ENCODE data around the gene GALNT2. TPM values are rescaled to one million over a fixed set of nuclear protein-coding genes. Genes with fewer than 3 reads are reported as not detected.

The GALNT2 gene
- total RNA-seq, 1 experiment from 2014 or later = 141 TPM

- intact Hi-C loops (cut with micrococcal nuclease; ENCODE audit: unreplicated experiment) = no loop called here
- no peak for TF ChIP-seq CTCF (IDR thresholded peaks at IDR 0.05; ENCODE audit: unreplicated experiment)
- no peaks in the 10 kb centered on the region for H3K4me1 Mint-ChIP-seq (ENCODE audit: low read depth, unreplicated experiment)
- H3K27me3 Mint-ChIP-seq (ENCODE audit: unreplicated experiment) = peaks cover 21% of the 10 kb centered on the region
- no TSS peak for BruUV-seq (replicated peaks)
- H3K9me3 Mint-ChIP-seq (ENCODE audit: low read depth, unreplicated experiment) = peaks cover 5% of the 10 kb centered on the region
- no peak overlapping the region for H3K27ac Mint-ChIP-seq (ENCODE audit: unreplicated experiment)
- H3K4me3 Mint-ChIP-seq (ENCODE audit: low read depth, unreplicated experiment) = no peak overlapping the region
- CTCF ChIA-PET = no interaction called here
- no peaks in the 10 kb centered on the region for H3K36me3 Mint-ChIP-seq (ENCODE audit: insufficient read depth, unreplicated experiment)
- DNase-seq = no peak
Measured at GRCh38 chr1:230057100-230057499, 9.9 kb upstream of the GALNT2 start.

- no peak for TF ChIP-seq CTCF (IDR thresholded peaks at IDR 0.05; ENCODE audit: unreplicated experiment)
- Mint-ChIP-seq H3K4me1 (ENCODE audit: low read depth, unreplicated experiment) (no peaks in the 10 kb centered on the region), H3K27me3 (ENCODE audit: unreplicated experiment) (peaks cover 13% of the 10 kb centered on the region), H3K36me3 (ENCODE audit: insufficient read depth, unreplicated experiment) (no peaks in the 10 kb centered on the region), H3K27ac (ENCODE audit: unreplicated experiment) (no peak overlapping the region), H3K4me3 (ENCODE audit: low read depth, unreplicated experiment) (no peak overlapping the region), H3K9me3 (ENCODE audit: low read depth, unreplicated experiment) (peaks cover 8% of the 10 kb centered on the region)
- CTCF ChIA-PET = no interaction called here
- no TSS peak for BruUV-seq (replicated peaks)
- intact Hi-C loops (cut with micrococcal nuclease; ENCODE audit: unreplicated experiment) = no loop called here
- no peak for DNase-seq
Measured at GRCh38 chr1:230057681-230058565, 9.1 kb upstream of the GALNT2 start.

GRCh38 chr1:230058626-230059025 lies 8.4 kb upstream of the GALNT2 start:
- no peaks in the 10 kb centered on the region for H3K4me1 Mint-ChIP-seq (ENCODE audit: low read depth, unreplicated experiment)
- H3K36me3 Mint-ChIP-seq (ENCODE audit: insufficient read depth, unreplicated experiment) = no peaks in the 10 kb centered on the region
- CTCF ChIA-PET = no interaction called here
- H3K27me3 Mint-ChIP-seq (ENCODE audit: unreplicated experiment) = peaks cover 13% of the 10 kb centered on the region
- peaks cover 8% of the 10 kb centered on the region for H3K9me3 Mint-ChIP-seq (ENCODE audit: low read depth, unreplicated experiment)
- no peak overlapping the region for H3K27ac Mint-ChIP-seq (ENCODE audit: unreplicated experiment)
- no TSS peak for BruUV-seq (replicated peaks)
- DNase-seq = no peak
- intact Hi-C loops (cut with micrococcal nuclease; ENCODE audit: unreplicated experiment) = no loop called here
- no peak overlapping the region for H3K4me3 Mint-ChIP-seq (ENCODE audit: low read depth, unreplicated experiment)
- TF ChIP-seq CTCF (IDR thresholded peaks at IDR 0.05; ENCODE audit: unreplicated experiment) = no peak

- TF ChIP-seq CTCF (IDR thresholded peaks at IDR 0.05; ENCODE audit: unreplicated experiment) = no peak
- intact Hi-C loops (cut with micrococcal nuclease; ENCODE audit: unreplicated experiment) = no loop called here
- H3K4me3 Mint-ChIP-seq (ENCODE audit: low read depth, unreplicated experiment) = no peak overlapping the region
- H3K4me1 Mint-ChIP-seq (ENCODE audit: low read depth, unreplicated experiment) = peaks cover 11% of the 10 kb centered on the region
- no peaks in the 10 kb centered on the region for H3K36me3 Mint-ChIP-seq (ENCODE audit: insufficient read depth, unreplicated experiment)
- BruUV-seq (replicated peaks) = no TSS peak
- no peak for DNase-seq
- CTCF ChIA-PET = no interaction called here
- peaks cover 13% of the 10 kb centered on the region for H3K9me3 Mint-ChIP-seq (ENCODE audit: low read depth, unreplicated experiment)
- H3K27me3 Mint-ChIP-seq (ENCODE audit: unreplicated experiment) = peaks cover 13% of the 10 kb centered on the region
- H3K27ac Mint-ChIP-seq (ENCODE audit: unreplicated experiment) = no peak overlapping the region
Measured at GRCh38 chr1:230061801-230062200, 5.2 kb upstream of the GALNT2 start.

Measured in Calu3 (cell line).